ENCODE results near the gene LRP5. TPM values are rescaled to one million over a fixed set of nuclear protein-coding genes. Genes with fewer than 3 reads are reported as not detected.
"Not testable (repeated sequence)": the region's sequence is repeated elsewhere in the genome, so short reads cannot be mapped to it uniquely, and the experiment has no call there.

Gene LRP5
- total RNA-seq, 1 experiment from 2014 or later: 67.0 TPM

GRCh38 chr11:68457898-68458249 is 145.5 kb downstream of the LRP5 start:
- Histone ChIP-seq H3K36me3 (ENCODE audit: insufficient read depth, low read length, poor library complexity, severe bottlenecking) (no peaks in the 10 kb centered on the region), H3K4me3 (ENCODE audit: low read depth, low read length, poor library complexity, severe bottlenecking) (no peak overlapping the region), H3K9me3 (ENCODE audit: low read depth, low read length, poor library complexity, severe bottlenecking) (no peaks in the 10 kb centered on the region), H3K4me1 (ENCODE audit: insufficient read depth, low read length, poor library complexity, severe bottlenecking) (peaks cover 12% of the 10 kb centered on the region), H3K27me3 (replicated peaks; ENCODE audit: insufficient read depth, low read depth, low read length, poor library complexity) (no peaks in the 10 kb centered on the region), H3K27ac (ENCODE audit: low read depth, low read length, poor library complexity, severe bottlenecking) (no peak overlapping the region)
- ChIA-PET POLR2A (ENCODE audit: low non-redundant PET) (no interaction called here), CTCF (no interaction called here)
- intact Hi-C loops (cut with micrococcal nuclease; ENCODE audit: unreplicated experiment): no loop called here
- no peak for TF ChIP-seq CTCF (conservative IDR thresholded peaks at IDR 0.05; ENCODE audit: low read depth, low read length)
- no peak for TF ChIP-seq EZH2 (IDR thresholded peaks at IDR 0.05; ENCODE audit: borderline replicate concordance, low read depth, low read length, poor library complexity, severe bottlenecking)
- DNase-seq (ENCODE audit: low spot score): no peak
- no TSS peak for BruUV-seq (replicated peaks)

- DNase-seq (ENCODE audit: low spot score); H3K36me3 ChIP-seq (ENCODE audit: insufficient read depth, low read length, poor library complexity, severe bottlenecking); H3K9me3 ChIP-seq (ENCODE audit: low read depth, low read length, poor library complexity, severe bottlenecking); BruUV-seq (replicated peaks); intact Hi-C loops (cut with micrococcal nuclease; ENCODE audit: unreplicated experiment); POLR2A ChIA-PET (ENCODE audit: low non-redundant PET); H3K27ac ChIP-seq (ENCODE audit: low read depth, low read length, poor library complexity, severe bottlenecking); CTCF ChIA-PET; H3K27me3 ChIP-seq (replicated peaks; ENCODE audit: insufficient read depth, low read depth, low read length, poor library complexity); H3K4me3 ChIP-seq (ENCODE audit: low read depth, low read length, poor library complexity, severe bottlenecking): not testable (repeated sequence)
- H3K4me1 ChIP-seq (ENCODE audit: insufficient read depth, low read length, poor library complexity, severe bottlenecking): peaks cover 17% of the 10 kb centered on the region
Measured at GRCh38 chr11:68458340-68458739, 145.9 kb downstream of the LRP5 start.

GRCh38 chr11:68459886-68460740 is 147.7 kb downstream of the LRP5 start:
- ChIA-PET CTCF (interaction anchor here (0.6 to 0.8 kb wide), 2 partner anchors 183 to 203 kb away, joined by 3 to 4 read pairs; no protein-coding TSS in a partner anchor), POLR2A (ENCODE audit: low non-redundant PET) (no interaction called here)
- Histone ChIP-seq H3K27ac (ENCODE audit: low read depth, low read length, poor library complexity, severe bottlenecking) (peak overlapping the region; percentile 90), H3K27me3 (replicated peaks; ENCODE audit: insufficient read depth, low read depth, low read length, poor library complexity) (no peaks in the 10 kb centered on the region), H3K4me1 (ENCODE audit: insufficient read depth, low read length, poor library complexity, severe bottlenecking) (peaks cover 23% of the 10 kb centered on the region), H3K36me3 (ENCODE audit: insufficient read depth, low read length, poor library complexity, severe bottlenecking) (no peaks in the 10 kb centered on the region), H3K9me3 (ENCODE audit: low read depth, low read length, poor library complexity, severe bottlenecking) (no peaks in the 10 kb centered on the region), H3K4me3 (ENCODE audit: low read depth, low read length, poor library complexity, severe bottlenecking) (peak overlapping the region; percentile 92)
- intact Hi-C loops (cut with micrococcal nuclease; ENCODE audit: unreplicated experiment): loop anchor here (5.0 kb wide), 1 partner anchor 188 kb away; the partner anchor contains the start of gene C11orf24
- DNase-seq (ENCODE audit: low spot score): peak; percentile 100
- TF ChIP-seq EZH2 (IDR thresholded peaks at IDR 0.05; ENCODE audit: borderline replicate concordance, low read depth, low read length, poor library complexity, severe bottlenecking) (no peak), CTCF (conservative IDR thresholded peaks at IDR 0.05; ENCODE audit: low read depth, low read length) (no peak)
- BruUV-seq (replicated peaks): TSS peak; percentile 99
